Measurements from ENCODE around the gene PBXIP1.

PBXIP1 gene

GRCh38 chr1:154895798-154896197 is 60.1 kb downstream of the PBXIP1 start:
- no peak for DNase-seq (ENCODE audit: low read depth in 2 of 2)

Measured in stimulated activated CD8-positive, alpha-beta memory T cell treated with anti-CD3 and anti-CD28 coated beads, Interleukin-7, amount 100 ng/mL, for 4 hours (primary cell).